ENCODE data around the gene UFL1.

GRCh38 chr6:96521644-96522464 lies at the start of gene UFL1:
- TF ChIP-seq CTCF (conservative IDR thresholded peaks at IDR 0.05; ENCODE audit: low read depth in 2 of 2) (0 out of 4 replicates have a peak, but pooled peaks of 1 of the 2 experiments have one; percentile 13), POLR2AphosphoS5 (IDR thresholded peaks at IDR 0.05; ENCODE audit: low read depth) (peak; percentile 98), EZH2phosphoT487 (IDR thresholded peaks at IDR 0.05; ENCODE audit: unreplicated experiment) (no peak), ETS1 (IDR thresholded peaks at IDR 0.05) (peak; percentile 77), EZH2 (IDR thresholded peaks at IDR 0.05; ENCODE audit: low read depth, unreplicated experiment) (no peak), CREB1 (CRISPR knock-in tag; IDR thresholded peaks at IDR 0.05; ENCODE audit: low read depth) (peak; percentile 85), ZNF331 (CRISPR knock-in tag; IDR thresholded peaks at IDR 0.05; ENCODE audit: low read depth) (no peak), ZNF114 (CRISPR knock-in tag; IDR thresholded peaks at IDR 0.05) (no peak), STAT1 (IDR thresholded peaks at IDR 0.05; ENCODE audit: unreplicated experiment) (no peak), REST (IDR thresholded peaks at IDR 0.05; ENCODE audit: unreplicated experiment) (no peak)

Measured in GM23338 (cell line).